B cell (primary cell): ENCODE measurements around the gene ADCY2.

ENCODE experiments used
- EZH2 ChIP-seq: IDR thresholded peaks from 2 replicates; pipeline ENCODE4 v1.6.1; 2012; ENCODE audit warnings: borderline replicate concordance, low read depth, mild to moderate bottlenecking, moderate library complexity, low read length; ENCODE audit not compliant: insufficient read depth, poor library complexity, severe bottlenecking
- TF ChIP-seq, protein P1 (sequence below): fragments of 200-600 bp; IDR thresholded peaks from one replicate; pipeline ENCODE4 v1.8.0; 2022; ENCODE audit warnings: antibody characterized with exemption, mild to moderate bottlenecking

DNA sequence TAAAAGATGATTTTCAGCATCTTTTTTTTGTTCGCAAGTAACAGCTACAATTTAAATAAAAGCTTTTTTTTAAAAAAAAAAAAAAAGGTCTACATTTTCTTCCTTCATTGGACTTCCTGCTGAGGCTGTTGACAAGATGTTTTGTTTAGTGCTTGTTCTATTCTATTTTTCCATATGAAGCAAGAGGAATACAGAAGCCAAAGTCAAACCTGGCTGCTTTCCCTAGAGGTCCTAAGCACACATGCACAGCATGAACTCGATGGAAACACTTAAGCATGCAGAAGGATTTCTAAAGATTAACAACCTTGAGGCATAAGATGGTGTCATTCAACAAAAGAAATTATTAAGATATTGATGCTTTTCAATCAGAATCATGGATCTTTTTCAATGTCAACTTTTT lies 105.1 kb downstream of the ADCY2 start:
- TF ChIP-seq, protein P1, sequence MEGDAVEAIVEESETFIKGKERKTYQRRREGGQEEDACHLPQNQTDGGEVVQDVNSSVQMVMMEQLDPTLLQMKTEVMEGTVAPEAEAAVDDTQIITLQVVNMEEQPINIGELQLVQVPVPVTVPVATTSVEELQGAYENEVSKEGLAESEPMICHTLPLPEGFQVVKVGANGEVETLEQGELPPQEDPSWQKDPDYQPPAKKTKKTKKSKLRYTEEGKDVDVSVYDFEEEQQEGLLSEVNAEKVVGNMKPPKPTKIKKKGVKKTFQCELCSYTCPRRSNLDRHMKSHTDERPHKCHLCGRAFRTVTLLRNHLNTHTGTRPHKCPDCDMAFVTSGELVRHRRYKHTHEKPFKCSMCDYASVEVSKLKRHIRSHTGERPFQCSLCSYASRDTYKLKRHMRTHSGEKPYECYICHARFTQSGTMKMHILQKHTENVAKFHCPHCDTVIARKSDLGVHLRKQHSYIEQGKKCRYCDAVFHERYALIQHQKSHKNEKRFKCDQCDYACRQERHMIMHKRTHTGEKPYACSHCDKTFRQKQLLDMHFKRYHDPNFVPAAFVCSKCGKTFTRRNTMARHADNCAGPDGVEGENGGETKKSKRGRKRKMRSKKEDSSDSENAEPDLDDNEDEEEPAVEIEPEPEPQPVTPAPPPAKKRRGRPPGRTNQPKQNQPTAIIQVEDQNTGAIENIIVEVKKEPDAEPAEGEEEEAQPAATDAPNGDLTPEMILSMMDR = no peak
- TF ChIP-seq EZH2 = no peak
